ENCODE results near the gene SYNDIG1. TPM values are rescaled to one million over a fixed set of nuclear protein-coding genes. Genes with fewer than 3 reads are reported as not detected.

Gene SYNDIG1
- total and polyA plus RNA-seq, 9 of the 15 experiments (the other 6 are each of a cell fraction or from before 2014, with no cell fraction given), result not detected

DNA sequence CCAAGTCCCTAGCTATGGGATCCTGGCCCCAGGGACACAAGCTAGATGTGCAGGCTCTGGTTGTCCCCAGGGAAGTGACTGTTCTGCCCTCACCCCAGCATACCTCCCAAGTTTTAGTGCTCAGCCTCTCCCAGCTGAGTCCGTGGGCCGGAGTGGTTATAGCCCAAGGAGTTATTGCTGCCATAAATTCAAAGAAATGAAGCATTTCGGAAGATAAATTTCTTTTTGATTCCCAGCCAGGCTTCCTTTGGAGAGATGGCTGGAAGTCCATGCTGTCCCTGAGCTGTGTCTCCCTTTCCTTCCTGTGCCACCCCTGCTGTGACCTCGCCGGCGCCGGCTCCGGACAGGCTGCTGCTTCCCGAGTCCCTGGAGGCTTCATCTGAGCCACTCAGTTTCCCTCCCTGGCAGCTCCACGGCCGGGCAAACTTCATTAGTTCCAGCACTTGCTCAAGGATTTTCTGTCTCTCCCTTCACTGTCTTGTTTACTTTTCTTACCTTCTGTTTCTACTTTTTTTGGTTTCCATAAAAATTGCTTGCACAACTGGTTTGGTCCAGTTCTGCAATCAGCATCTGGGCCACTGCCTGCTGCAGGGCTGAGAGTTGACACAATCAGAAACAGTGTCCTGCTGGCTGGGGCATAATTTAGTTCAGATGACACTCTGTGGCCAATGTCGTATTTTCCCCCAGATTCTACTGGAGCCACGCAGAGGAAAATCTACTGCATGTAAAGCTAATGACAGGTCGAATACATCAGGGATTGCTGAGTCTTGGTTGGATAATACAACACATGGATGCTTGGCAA, 225.5 kb downstream of the SYNDIG1 start:
- Histone ChIP-seq H3K36me3 (ENCODE audit: control insufficient read depth, insufficient read depth, low read length) (no peaks in the 10 kb centered on the region), H3K27me3 (ENCODE audit: control insufficient read depth in 2 of 2, insufficient read depth in 2 of 2, low read length in 2 of 2) (no peaks in the 10 kb centered on the region; a peak in 1 of 5 replicates), H3K9me1 (ENCODE audit: control insufficient read depth, insufficient read depth, low read length) (no peaks in the 10 kb centered on the region), H4K20me1 (replicated peaks; ENCODE audit: control insufficient read depth, insufficient read depth, low read length) (no peaks in the 10 kb centered on the region), H3K4me3 (no peak overlapping the region), H3K4me1 (replicated peaks in 1 of 2; ENCODE audit: control insufficient read depth in 2 of 2, insufficient read depth in 2 of 2, low read length in 2 of 2) (no peaks in the 10 kb centered on the region), H3K79me2 (ENCODE audit: control insufficient read depth, insufficient read depth, low read length) (no peaks in the 10 kb centered on the region), H3K9me3 (replicated peaks; ENCODE audit: control insufficient read depth, insufficient read depth, low read depth, low read length) (no peaks in the 10 kb centered on the region), H2AFZ (ENCODE audit: low read depth, low read length) (no peak overlapping the region), H3K4me2 (ENCODE audit: insufficient read depth, low read length) (no peak overlapping the region), H3K27ac (ENCODE audit: extremely low read depth, low read depth, low read length) (no peak overlapping the region), H3K9ac (ENCODE audit: insufficient read depth in 1 of 2, low read depth in 2 of 2, low read length in 2 of 2) (no peak overlapping the region)
- in situ Hi-C loops (cut with MboI), result no loop called here
- no TSS peak for BruUV-seq (replicated peaks)
- CTCF ChIA-PET (ENCODE audit: low intra/inter-chr PET ratio), result no interaction called here
- intact Hi-C loops (cut with micrococcal nuclease), result no loop called here
- POLR2A ChIA-PET, result interaction anchor here (0.6 to 0.9 kb wide), 2 partner anchors 9 kb away, joined by 3 read pairs; no protein-coding TSS in a partner anchor
- WGBS (ENCODE audit: insufficient coverage, low coverage, missing lambda C conversion rate), result 0% methylated on average over 6 of the region's 14 CpGs
- ATAC-seq, result no peak
- DNase-seq (ENCODE audit: extremely low read depth in 1 of 4, low spot score in 3 of 4), result no peak
- no peak for FAIRE-seq
- TF ChIP-seq ZNF408 (CRISPR knock-in tag; IDR thresholded peaks at IDR 0.05; ENCODE audit: low read depth) (no peak), HMGXB4 (CRISPR knock-in tag; IDR thresholded peaks at IDR 0.05) (no peak), HDAC1 (IDR thresholded peaks at IDR 0.05) (no peak), SAFB (IDR thresholded peaks at IDR 0.05; ENCODE audit: borderline replicate concordance, low read depth, low read length) (no peak), ZNF121 (CRISPR knock-in tag; conservative IDR thresholded peaks at IDR 0.05) (no peak), REST (IDR thresholded peaks at IDR 0.05; ENCODE audit: borderline replicate concordance) (no peak), REST (CRISPR knock-in tag; IDR thresholded peaks at IDR 0.05; ENCODE audit: low read depth) (no peak), SRSF9 (IDR thresholded peaks at IDR 0.05; ENCODE audit: borderline replicate concordance, low read depth, low read length) (no peak), KDM2B (CRISPR knock-in tag; IDR thresholded peaks at IDR 0.05) (no peak), NFRKB (IDR thresholded peaks at IDR 0.05; ENCODE audit: low read depth) (no peak)
- TF ChIP-seq, protein P1, sequence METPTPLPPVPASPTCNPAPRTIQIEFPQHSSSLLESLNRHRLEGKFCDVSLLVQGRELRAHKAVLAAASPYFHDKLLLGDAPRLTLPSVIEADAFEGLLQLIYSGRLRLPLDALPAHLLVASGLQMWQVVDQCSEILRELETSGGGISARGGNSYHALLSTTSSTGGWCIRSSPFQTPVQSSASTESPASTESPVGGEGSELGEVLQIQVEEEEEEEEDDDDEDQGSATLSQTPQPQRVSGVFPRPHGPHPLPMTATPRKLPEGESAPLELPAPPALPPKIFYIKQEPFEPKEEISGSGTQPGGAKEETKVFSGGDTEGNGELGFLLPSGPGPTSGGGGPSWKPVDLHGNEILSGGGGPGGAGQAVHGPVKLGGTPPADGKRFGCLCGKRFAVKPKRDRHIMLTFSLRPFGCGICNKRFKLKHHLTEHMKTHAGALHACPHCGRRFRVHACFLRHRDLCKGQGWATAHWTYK (CRISPR knock-in tag; IDR thresholded peaks at IDR 0.05), result no peak
